ENCODE data around the gene ZNF853.

ZNF853 gene

GRCh38 chr7:6651851-6652445, 36.5 kb downstream of the ZNF853 start:
- H3K4me3 ChIP-seq (ENCODE audit: insufficient read depth, low read depth, low read length, poor library complexity, severe bottlenecking): no peak overlapping the region
- H3K36me3 ChIP-seq (ENCODE audit: control insufficient read depth, insufficient read depth, low read length): peaks cover 64% of the 10 kb centered on the region
- DNase-seq: no peak
- H3K9me3 ChIP-seq (ENCODE audit: control insufficient read depth, low read length): no peaks in the 10 kb centered on the region
- no peaks in the 10 kb centered on the region for H3K27me3 ChIP-seq (replicated peaks; ENCODE audit: control insufficient read depth, insufficient read depth, low read length, poor library complexity, severe bottlenecking)
- H3K27ac ChIP-seq (ENCODE audit: insufficient read depth, low read length, poor library complexity, severe bottlenecking): no peak overlapping the region
- no peaks in the 10 kb centered on the region for H3K4me1 ChIP-seq (ENCODE audit: control insufficient read depth, insufficient read depth, low read length, poor library complexity, severe bottlenecking)

DNA sequence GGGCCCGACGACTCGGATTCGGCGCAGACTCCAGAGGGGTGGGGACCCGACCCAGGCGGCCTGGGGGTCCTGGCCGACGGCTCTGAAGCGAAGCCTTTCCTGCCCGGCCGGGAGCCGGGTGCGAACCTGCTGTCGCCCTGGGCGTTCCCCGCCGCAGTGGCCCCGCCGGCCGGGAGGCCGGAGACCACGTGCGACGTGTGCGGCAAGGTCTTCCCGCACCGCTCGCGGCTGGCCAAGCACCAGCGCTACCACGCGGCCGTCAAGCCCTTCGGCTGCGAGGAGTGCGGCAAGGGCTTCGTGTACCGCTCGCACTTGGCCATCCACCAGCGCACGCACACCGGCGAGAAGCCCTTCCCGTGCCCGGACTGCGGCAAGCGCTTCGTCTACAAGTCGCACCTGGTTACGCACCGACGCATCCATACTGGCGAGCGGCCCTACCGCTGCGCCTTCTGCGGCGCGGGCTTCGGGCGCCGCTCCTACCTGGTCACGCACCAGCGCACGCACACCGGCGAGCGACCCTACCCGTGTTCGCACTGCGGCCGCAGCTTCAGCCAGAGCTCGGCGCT, 37.1 kb downstream of the ZNF853 start:
- H3K27me3 ChIP-seq (replicated peaks; ENCODE audit: control insufficient read depth, insufficient read depth, low read length, poor library complexity, severe bottlenecking): no peaks in the 10 kb centered on the region
- H3K4me1 ChIP-seq (ENCODE audit: control insufficient read depth, insufficient read depth, low read length, poor library complexity, severe bottlenecking): no peaks in the 10 kb centered on the region
- peaks cover 60% of the 10 kb centered on the region for H3K36me3 ChIP-seq (ENCODE audit: control insufficient read depth, insufficient read depth, low read length)
- no peak overlapping the region for H3K27ac ChIP-seq (ENCODE audit: insufficient read depth, low read length, poor library complexity, severe bottlenecking)
- no peak for DNase-seq
- no peak overlapping the region for H3K4me3 ChIP-seq (ENCODE audit: insufficient read depth, low read depth, low read length, poor library complexity, severe bottlenecking)
- no peaks in the 10 kb centered on the region for H3K9me3 ChIP-seq (ENCODE audit: control insufficient read depth, low read length)

- Histone ChIP-seq H3K36me3 (ENCODE audit: control insufficient read depth, insufficient read depth, low read length) (peaks cover 53% of the 10 kb centered on the region), H3K4me1 (ENCODE audit: control insufficient read depth, insufficient read depth, low read length, poor library complexity, severe bottlenecking) (no peaks in the 10 kb centered on the region), H3K4me3 (ENCODE audit: insufficient read depth, low read depth, low read length, poor library complexity, severe bottlenecking) (no peak overlapping the region), H3K27ac (ENCODE audit: insufficient read depth, low read length, poor library complexity, severe bottlenecking) (no peak overlapping the region), H3K9me3 (ENCODE audit: control insufficient read depth, low read length) (no peaks in the 10 kb centered on the region), H3K27me3 (replicated peaks; ENCODE audit: control insufficient read depth, insufficient read depth, low read length, poor library complexity, severe bottlenecking) (no peaks in the 10 kb centered on the region)
- no peak for DNase-seq
Measured at GRCh38 chr7:6653071-6654003, 37.9 kb downstream of the ZNF853 start.

DNA sequence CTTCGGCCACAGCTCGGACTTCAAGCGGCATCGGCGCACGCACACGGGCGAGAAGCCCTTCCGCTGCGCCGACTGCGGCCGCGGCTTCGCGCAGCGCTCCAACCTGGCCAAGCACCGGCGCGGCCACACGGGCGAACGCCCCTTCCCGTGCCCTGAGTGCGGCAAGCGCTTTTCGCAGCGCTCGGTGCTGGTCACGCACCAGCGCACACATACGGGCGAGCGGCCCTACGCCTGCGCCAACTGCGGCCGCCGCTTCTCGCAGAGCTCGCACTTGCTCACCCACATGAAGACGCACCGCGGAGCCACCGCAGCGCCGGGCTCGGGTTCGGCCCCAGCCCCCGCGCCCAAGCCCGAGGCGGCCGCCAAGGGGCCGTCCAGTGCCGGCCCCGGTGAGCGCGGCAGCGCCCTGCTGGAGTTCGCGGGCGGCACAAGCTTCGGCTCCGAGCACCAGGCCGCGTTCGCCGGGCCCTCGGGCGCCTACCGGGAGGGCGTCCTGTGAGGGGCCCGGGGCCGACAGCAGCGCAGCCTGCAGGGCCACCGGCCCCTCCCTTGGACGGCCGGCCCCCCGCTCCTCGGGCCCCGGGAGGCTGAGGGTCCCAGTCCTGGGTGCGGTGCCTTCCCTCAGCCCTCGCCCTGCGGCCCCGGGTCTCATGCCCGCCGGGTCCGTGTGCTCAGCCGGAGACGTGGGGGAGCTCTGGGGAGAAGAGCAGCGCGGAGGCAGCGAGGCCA, 38.9 kb downstream of the ZNF853 start:
- H3K9me3 ChIP-seq (ENCODE audit: control insufficient read depth, low read length): no peaks in the 10 kb centered on the region
- no peak overlapping the region for H3K27ac ChIP-seq (ENCODE audit: insufficient read depth, low read length, poor library complexity, severe bottlenecking)
- no peaks in the 10 kb centered on the region for H3K27me3 ChIP-seq (replicated peaks; ENCODE audit: control insufficient read depth, insufficient read depth, low read length, poor library complexity, severe bottlenecking)
- H3K4me1 ChIP-seq (ENCODE audit: control insufficient read depth, insufficient read depth, low read length, poor library complexity, severe bottlenecking): no peaks in the 10 kb centered on the region
- no peak for DNase-seq
- no peak overlapping the region for H3K4me3 ChIP-seq (ENCODE audit: insufficient read depth, low read depth, low read length, poor library complexity, severe bottlenecking)
- H3K36me3 ChIP-seq (ENCODE audit: control insufficient read depth, insufficient read depth, low read length): peaks cover 44% of the 10 kb centered on the region

GRCh38 chr7:6654842-6655610, 39.6 kb downstream of the ZNF853 start:
- Histone ChIP-seq H3K4me1 (ENCODE audit: control insufficient read depth, insufficient read depth, low read length, poor library complexity, severe bottlenecking) (no peaks in the 10 kb centered on the region), H3K36me3 (ENCODE audit: control insufficient read depth, insufficient read depth, low read length) (peaks cover 36% of the 10 kb centered on the region), H3K27ac (ENCODE audit: insufficient read depth, low read length, poor library complexity, severe bottlenecking) (no peak overlapping the region), H3K4me3 (ENCODE audit: insufficient read depth, low read depth, low read length, poor library complexity, severe bottlenecking) (no peak overlapping the region), H3K9me3 (ENCODE audit: control insufficient read depth, low read length) (no peaks in the 10 kb centered on the region), H3K27me3 (replicated peaks; ENCODE audit: control insufficient read depth, insufficient read depth, low read length, poor library complexity, severe bottlenecking) (no peaks in the 10 kb centered on the region)
- no peak for DNase-seq

GRCh38 chr7:6655636-6656385, 40.4 kb downstream of the ZNF853 start:
- Histone ChIP-seq H3K4me3 (ENCODE audit: insufficient read depth, low read depth, low read length, poor library complexity, severe bottlenecking) (no peak overlapping the region), H3K4me1 (ENCODE audit: control insufficient read depth, insufficient read depth, low read length, poor library complexity, severe bottlenecking) (no peaks in the 10 kb centered on the region), H3K27ac (ENCODE audit: insufficient read depth, low read length, poor library complexity, severe bottlenecking) (no peak overlapping the region), H3K9me3 (ENCODE audit: control insufficient read depth, low read length) (no peaks in the 10 kb centered on the region), H3K27me3 (replicated peaks; ENCODE audit: control insufficient read depth, insufficient read depth, low read length, poor library complexity, severe bottlenecking) (no peaks in the 10 kb centered on the region), H3K36me3 (ENCODE audit: control insufficient read depth, insufficient read depth, low read length) (peaks cover 29% of the 10 kb centered on the region)
- DNase-seq: no peak

- no peaks in the 10 kb centered on the region for H3K4me1 ChIP-seq (ENCODE audit: control insufficient read depth, insufficient read depth, low read length, poor library complexity, severe bottlenecking)
- peaks cover 23% of the 10 kb centered on the region for H3K36me3 ChIP-seq (ENCODE audit: control insufficient read depth, insufficient read depth, low read length)
- no peaks in the 10 kb centered on the region for H3K9me3 ChIP-seq (ENCODE audit: control insufficient read depth, low read length)
- no peak overlapping the region for H3K27ac ChIP-seq (ENCODE audit: insufficient read depth, low read length, poor library complexity, severe bottlenecking)
- no peak for DNase-seq
- H3K27me3 ChIP-seq (replicated peaks; ENCODE audit: control insufficient read depth, insufficient read depth, low read length, poor library complexity, severe bottlenecking): no peaks in the 10 kb centered on the region
- H3K4me3 ChIP-seq (ENCODE audit: insufficient read depth, low read depth, low read length, poor library complexity, severe bottlenecking): no peak overlapping the region
Measured at GRCh38 chr7:6656413-6656812, 41.0 kb downstream of the ZNF853 start.

- no peaks in the 10 kb centered on the region for H3K27me3 ChIP-seq (replicated peaks; ENCODE audit: control insufficient read depth, insufficient read depth, low read length, poor library complexity, severe bottlenecking)
- H3K36me3 ChIP-seq (ENCODE audit: control insufficient read depth, insufficient read depth, low read length): peaks cover 9% of the 10 kb centered on the region
- H3K27ac ChIP-seq (ENCODE audit: insufficient read depth, low read length, poor library complexity, severe bottlenecking): no peak overlapping the region
- no peak for DNase-seq
- no peak overlapping the region for H3K4me3 ChIP-seq (ENCODE audit: insufficient read depth, low read depth, low read length, poor library complexity, severe bottlenecking)
- H3K4me1 ChIP-seq (ENCODE audit: control insufficient read depth, insufficient read depth, low read length, poor library complexity, severe bottlenecking): peaks cover 1% of the 10 kb centered on the region
- no peaks in the 10 kb centered on the region for H3K9me3 ChIP-seq (ENCODE audit: control insufficient read depth, low read length)
Measured at GRCh38 chr7:6658618-6659345, 43.4 kb downstream of the ZNF853 start.

Measured in effector memory CD4-positive, alpha-beta T cell (primary cell).